ENCODE measurements around the gene RNF220. TPM values are rescaled to one million over a fixed set of nuclear protein-coding genes. Genes with fewer than 3 reads are reported as not detected.
"Not testable (repeated sequence)": the region's sequence is repeated elsewhere in the genome, so short reads cannot be mapped to it uniquely, and the experiment has no call there.

The RNF220 gene
- total RNA-seq, 1 donor from 2014 or later, result 76.4 TPM

GRCh38 chr1:44688760-44689446, 283.8 kb downstream of the RNF220 start:
- ATAC-seq, result no peak
- intact Hi-C loops (cut with DNase I), result no loop called here

GRCh38 chr1:44689447-44689765, 284.4 kb downstream of the RNF220 start:
- intact Hi-C loops (cut with DNase I), result no loop called here
- ATAC-seq (no peak), DNase-seq (ENCODE audit: missing footprints) (no peak)

More at GRCh38 chr1:44688760-44689446, 283.8 kb downstream of the RNF220 start:
- DNase-seq (ENCODE audit: missing footprints), result no peak

GRCh38 chr1:44693159-44693558, 288.1 kb downstream of the RNF220 start:
- ATAC-seq, result no peak
- intact Hi-C loops (cut with DNase I), result no loop called here
- no peak for DNase-seq (ENCODE audit: missing footprints)

- ATAC-seq (no peak), DNase-seq (ENCODE audit: missing footprints) (no peak)
- intact Hi-C loops (cut with DNase I), result no loop called here
Measured at GRCh38 chr1:44693900-44694299, 288.8 kb downstream of the RNF220 start.

GRCh38 chr1:44694863-44695478, 289.9 kb downstream of the RNF220 start:
- ATAC-seq (no peak), DNase-seq (ENCODE audit: missing footprints) (no peak)
- intact Hi-C loops (cut with DNase I), result no loop called here

GRCh38 chr1:44695671-44696070, 290.6 kb downstream of the RNF220 start:
- intact Hi-C loops (cut with DNase I), result no loop called here

GRCh38 chr1:44696101-44696500, 291.0 kb downstream of the RNF220 start:
- intact Hi-C loops (cut with DNase I), result no loop called here

More at GRCh38 chr1:44695671-44696070, 290.6 kb downstream of the RNF220 start:
- ATAC-seq, result no peak
- no peak for DNase-seq (ENCODE audit: missing footprints)

GRCh38 chr1:44696789-44697345, 291.8 kb downstream of the RNF220 start:
- DNase-seq (ENCODE audit: missing footprints) (no peak), ATAC-seq (peak; percentile 57)
- intact Hi-C loops (cut with DNase I), result no loop called here

More at GRCh38 chr1:44696101-44696500, 291.0 kb downstream of the RNF220 start:
- DNase-seq (ENCODE audit: missing footprints) (no peak), ATAC-seq (no peak)

- intact Hi-C loops (cut with DNase I), result no loop called here
- DNase-seq (ENCODE audit: missing footprints), result no peak
- no peak for ATAC-seq
Measured at GRCh38 chr1:44698138-44698537, 293.1 kb downstream of the RNF220 start.

GRCh38 chr1:44699375-44699774, 294.3 kb downstream of the RNF220 start:
- not testable (repeated sequence) for DNase-seq (ENCODE audit: missing footprints); ATAC-seq

GRCh38 chr1:44700573-44700972, 295.5 kb downstream of the RNF220 start:
- ATAC-seq, result no peak
- intact Hi-C loops (cut with DNase I), result no loop called here
- DNase-seq (ENCODE audit: missing footprints), result no peak

More at GRCh38 chr1:44699375-44699774, 294.3 kb downstream of the RNF220 start:
- intact Hi-C loops (cut with DNase I), result not testable (repeated sequence)

GRCh38 chr1:44701141-44701573, 296.1 kb downstream of the RNF220 start:
- intact Hi-C loops (cut with DNase I), result no loop called here
- DNase-seq (ENCODE audit: missing footprints), result no peak
- no peak for ATAC-seq

Small RNA genes lying within 50 kb of the gene (microRNA-seq; reads per million reads assigned to microRNA genes)
- gene MIR5584, result not detected

Other genes starting within 250 kb of the RNF220 start
- 27.5 TPM for gene DMAP1, start 191.8 kb upstream of the RNF220 start, total RNA-seq
- 52.7 TPM for gene ERI3, start 50.0 kb upstream of the RNF220 start, total RNA-seq